Neural crest cell (in vitro differentiated cells): ENCODE data around the gene OR2D3. TPM values are rescaled to one million over a fixed set of nuclear protein-coding genes. Genes with fewer than 3 reads are reported as not detected.

Experiments
- DNase-seq: peaks from one replicate; pipeline ENCODE4 v3.0.0; 2021; ENCODE audit warnings: low read depth, mixed read lengths, low spot score
- H3K27ac Mint-ChIP-seq: one replicate; pipeline ENCODE4 v1.8.0; 2021; ENCODE audit warnings: mild to moderate bottlenecking, mixed read lengths; ENCODE audit not compliant: unreplicated experiment
- H3K27me3 Mint-ChIP-seq: 2 replicates; pipeline ENCODE4 v1.8.0; 2021; ENCODE audit warnings: low read depth, mild to moderate bottlenecking, mixed read lengths
- H3K36me3 Mint-ChIP-seq: 2 replicates; pipeline ENCODE4 v1.8.0; 2021; ENCODE audit warnings: low read depth, mild to moderate bottlenecking, mixed read lengths
- H3K4me1 Mint-ChIP-seq: 2 replicates; pipeline ENCODE4 v1.8.0; 2021; ENCODE audit warnings: mixed read lengths
- H3K4me3 Mint-ChIP-seq: one replicate; pipeline ENCODE4 v1.8.0; 2021; ENCODE audit warnings: mild to moderate bottlenecking, mixed read lengths
- H3K9me3 Mint-ChIP-seq: 2 replicates; pipeline ENCODE4 v1.8.0; 2021; ENCODE audit warnings: mixed read lengths
- long read RNA-seq: library from polyadenylated mRNA; unstranded; transcript quantifications from one replicate; pipeline ENCODE4 v2.0.0, GENCODE V29; 2020
- total RNA-seq: library from RNA; stranded (reverse); gene quantifications from 2 replicates; pipeline ENCODE4 v1.2.1, GENCODE V29; 2021
- TF ChIP-seq, protein P1 (sequence below): fragments of 200-600 bp; sonication (generic); conservative IDR thresholded peaks from 2 replicates; pipeline ENCODE4 v1.5.0; 2021; ENCODE audit warnings: antibody characterized with exemption, mild to moderate bottlenecking

OR2D3 gene, protein sequence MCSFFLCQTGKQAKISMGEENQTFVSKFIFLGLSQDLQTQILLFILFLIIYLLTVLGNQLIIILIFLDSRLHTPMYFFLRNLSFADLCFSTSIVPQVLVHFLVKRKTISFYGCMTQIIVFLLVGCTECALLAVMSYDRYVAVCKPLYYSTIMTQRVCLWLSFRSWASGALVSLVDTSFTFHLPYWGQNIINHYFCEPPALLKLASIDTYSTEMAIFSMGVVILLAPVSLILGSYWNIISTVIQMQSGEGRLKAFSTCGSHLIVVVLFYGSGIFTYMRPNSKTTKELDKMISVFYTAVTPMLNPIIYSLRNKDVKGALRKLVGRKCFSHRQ
- not detected in 2 replicates for total RNA-seq
- long read RNA-seq = 0 reads

DNA sequence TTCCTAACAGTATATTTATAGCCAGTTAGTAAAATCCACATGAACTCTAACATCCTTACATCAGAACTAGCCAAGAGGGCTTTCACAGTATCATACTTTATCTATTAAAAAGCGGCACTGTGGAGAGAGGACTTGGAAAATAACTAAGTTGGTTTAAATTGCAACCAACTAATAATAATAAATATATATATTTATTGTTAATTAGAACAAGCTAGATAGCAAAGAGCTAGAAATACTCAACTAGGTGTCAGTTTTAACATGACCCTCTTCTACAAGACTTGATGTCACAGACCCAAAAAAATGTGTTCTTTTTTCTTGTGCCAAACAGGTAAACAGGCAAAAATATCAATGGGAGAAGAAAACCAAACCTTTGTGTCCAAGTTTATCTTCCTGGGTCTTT, at the start of gene OR2D3:
TSS of gene OR2D3 (plus strand) at position 301 of the 400 bp plus-strand sequence. CDS start at position 301, 0 bp downstream.
- Mint-ChIP-seq H3K4me3 (no peak within 1 kb of the TSS), H3K9me3 (no peaks in the 10 kb centered on the region), H3K36me3 (no peaks in the 10 kb centered on the region), H3K27me3 (no peaks in the 10 kb centered on the region), H3K27ac (no peak within 1 kb of the TSS), H3K4me1 (peaks cover 4% of the 10 kb centered on the region)
- TF ChIP-seq, protein P1, sequence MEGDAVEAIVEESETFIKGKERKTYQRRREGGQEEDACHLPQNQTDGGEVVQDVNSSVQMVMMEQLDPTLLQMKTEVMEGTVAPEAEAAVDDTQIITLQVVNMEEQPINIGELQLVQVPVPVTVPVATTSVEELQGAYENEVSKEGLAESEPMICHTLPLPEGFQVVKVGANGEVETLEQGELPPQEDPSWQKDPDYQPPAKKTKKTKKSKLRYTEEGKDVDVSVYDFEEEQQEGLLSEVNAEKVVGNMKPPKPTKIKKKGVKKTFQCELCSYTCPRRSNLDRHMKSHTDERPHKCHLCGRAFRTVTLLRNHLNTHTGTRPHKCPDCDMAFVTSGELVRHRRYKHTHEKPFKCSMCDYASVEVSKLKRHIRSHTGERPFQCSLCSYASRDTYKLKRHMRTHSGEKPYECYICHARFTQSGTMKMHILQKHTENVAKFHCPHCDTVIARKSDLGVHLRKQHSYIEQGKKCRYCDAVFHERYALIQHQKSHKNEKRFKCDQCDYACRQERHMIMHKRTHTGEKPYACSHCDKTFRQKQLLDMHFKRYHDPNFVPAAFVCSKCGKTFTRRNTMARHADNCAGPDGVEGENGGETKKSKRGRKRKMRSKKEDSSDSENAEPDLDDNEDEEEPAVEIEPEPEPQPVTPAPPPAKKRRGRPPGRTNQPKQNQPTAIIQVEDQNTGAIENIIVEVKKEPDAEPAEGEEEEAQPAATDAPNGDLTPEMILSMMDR = no peak
- no peak for DNase-seq

DNA sequence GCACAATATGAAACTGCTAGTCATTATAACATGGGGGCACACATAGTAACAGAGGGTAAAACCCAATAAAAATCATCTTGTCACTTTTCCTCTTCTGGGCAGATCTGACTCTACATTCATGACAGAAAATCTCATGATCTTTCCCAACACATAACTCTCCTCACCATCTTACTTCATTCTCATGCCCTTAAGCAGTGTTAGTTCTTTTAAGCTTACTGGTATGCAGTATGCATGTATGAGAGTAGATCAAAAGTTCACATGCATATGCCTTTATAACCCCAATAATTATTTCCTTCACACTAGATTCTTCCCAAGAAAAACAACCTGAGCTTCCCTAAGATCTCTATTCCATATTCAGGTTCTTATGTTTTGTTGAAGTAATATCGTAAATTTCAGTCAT, 49.5 kb upstream of the OR2D3 start:
- Mint-ChIP-seq H3K4me1 (no peaks in the 10 kb centered on the region), H3K27ac (no peak overlapping the region), H3K4me3 (no peak overlapping the region), H3K36me3 (no peaks in the 10 kb centered on the region), H3K27me3 (no peaks in the 10 kb centered on the region), H3K9me3 (peaks cover 3% of the 10 kb centered on the region)
- TF ChIP-seq, protein P1 = no peak
- no peak for DNase-seq

DNA sequence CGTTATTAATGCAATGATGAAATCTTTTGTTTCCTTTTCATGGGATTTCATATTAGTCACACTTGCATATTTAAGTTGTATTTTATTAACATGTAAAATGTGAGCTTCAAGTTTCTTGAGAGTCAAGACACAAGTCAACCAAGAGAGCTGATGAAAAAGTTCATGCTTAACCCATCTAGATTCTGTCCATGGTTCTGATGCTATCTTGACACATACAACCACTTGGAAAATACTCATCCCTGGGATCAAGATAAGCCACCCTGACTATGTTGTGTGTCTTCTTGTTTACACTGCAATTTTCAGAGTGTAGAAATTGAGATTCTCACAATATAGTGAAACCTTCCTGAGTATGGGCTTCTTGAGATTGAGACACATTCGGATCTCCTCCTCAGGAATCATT, 45.0 kb upstream of the OR2D3 start:
- Mint-ChIP-seq H3K27me3 (no peaks in the 10 kb centered on the region), H3K36me3 (no peaks in the 10 kb centered on the region), H3K4me3 (no peak overlapping the region), H3K4me1 (no peaks in the 10 kb centered on the region), H3K27ac (no peak overlapping the region), H3K9me3 (peaks cover 7% of the 10 kb centered on the region)
- DNase-seq = no peak
- TF ChIP-seq, protein P1 = no peak

DNA sequence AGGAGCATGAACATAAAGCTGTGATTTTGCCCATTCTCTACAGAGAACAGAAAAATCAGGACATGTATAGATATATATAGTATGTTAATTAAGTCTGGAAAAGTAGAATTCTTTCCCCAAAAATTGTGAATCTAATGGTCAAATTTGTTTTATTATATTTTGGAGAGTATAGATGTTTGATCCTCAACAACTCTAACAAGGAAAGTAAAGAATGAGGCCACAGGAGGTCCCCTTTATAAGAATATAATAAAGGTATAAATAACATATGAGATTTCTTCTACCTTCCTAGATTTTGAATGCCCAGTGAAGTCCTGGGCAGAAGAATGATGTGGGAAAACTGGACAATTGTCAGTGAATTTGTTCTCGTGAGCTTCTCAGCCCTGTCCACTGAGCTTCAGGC, 44.5 kb upstream of the OR2D3 start, which contains the start of gene OR10A4:
TSS of gene OR10A4 (plus strand) at position 301 of the 400 bp plus-strand sequence. CDS start at position 324, 23 bp downstream.
- H3K4me1 Mint-ChIP-seq = no peaks in the 10 kb centered on the region
- H3K4me3 Mint-ChIP-seq = no peak within 1 kb of the TSS
- TF ChIP-seq, protein P1 = no peak
- peaks cover 5% of the 10 kb centered on the region for H3K9me3 Mint-ChIP-seq
- H3K27ac Mint-ChIP-seq = no peak within 1 kb of the TSS
- H3K27me3 Mint-ChIP-seq = no peaks in the 10 kb centered on the region
- no peak for DNase-seq
- no peaks in the 10 kb centered on the region for H3K36me3 Mint-ChIP-seq

DNA sequence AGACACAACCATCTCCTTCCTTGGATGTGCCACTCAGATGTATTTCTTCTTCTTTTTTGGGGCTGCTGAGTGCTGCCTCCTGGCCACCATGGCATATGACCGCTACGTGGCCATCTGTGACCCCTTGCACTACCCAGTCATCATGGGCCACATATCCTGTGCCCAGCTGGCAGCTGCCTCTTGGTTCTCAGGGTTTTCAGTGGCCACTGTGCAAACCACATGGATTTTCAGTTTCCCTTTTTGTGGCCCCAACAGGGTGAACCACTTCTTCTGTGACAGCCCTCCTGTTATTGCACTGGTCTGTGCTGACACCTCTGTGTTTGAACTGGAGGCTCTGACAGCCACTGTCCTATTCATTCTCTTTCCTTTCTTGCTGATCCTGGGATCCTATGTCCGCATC, 43.9 kb upstream of the OR2D3 start:
- Mint-ChIP-seq H3K4me3 (no peak overlapping the region), H3K27me3 (no peaks in the 10 kb centered on the region)
- TF ChIP-seq, protein P1 = no peak

More for the DNA sequence above, 43.9 kb upstream of the OR2D3 start:
- Mint-ChIP-seq H3K9me3 (peaks cover 3% of the 10 kb centered on the region), H3K36me3 (no peaks in the 10 kb centered on the region), H3K27ac (no peak overlapping the region), H3K4me1 (no peaks in the 10 kb centered on the region)
- no peak for DNase-seq
